Measurements from ENCODE around the gene CACNA1C. TPM values are rescaled to one million over a fixed set of nuclear protein-coding genes. Genes with fewer than 3 reads are reported as not detected.

Gene CACNA1C
- total and polyA plus RNA-seq, 4 donors = 4.3 to 114 (median 46.3) TPM

- H3K27me3 ChIP-seq (ENCODE audit: control insufficient read depth in 1 of 2, insufficient read depth in 2 of 2, low read length in 1 of 2) = no peaks in the 10 kb centered on the region
- H3K9me3 ChIP-seq (ENCODE audit: control insufficient read depth, low read length) = no peaks in the 10 kb centered on the region
- DNase-seq = no peak
- peak overlapping the region in 1 of 2 donors; percentile 54 for H3K27ac ChIP-seq (ENCODE audit: low read depth in 1 of 2, low read length in 2 of 2)
- 34 to 42% methylated on average over 17 of the region's 17 CpGs for WGBS, 2 donors
- peaks cover 0 to 2% of the 10 kb centered on the region in 2 donors for H3K4me1 ChIP-seq (ENCODE audit: control insufficient read depth in 1 of 2, insufficient read depth in 2 of 2, low read length in 2 of 2)
- H3K4me3 ChIP-seq (ENCODE audit: low read length in 2 of 2) = no peak overlapping the region
- ATAC-seq (ENCODE audit: low FRiP score) = peak; percentile 37
- H3K36me3 ChIP-seq (ENCODE audit: control insufficient read depth in 1 of 2, insufficient read depth in 2 of 2, low read length in 1 of 2) = no peaks in the 10 kb centered on the region
- intact Hi-C loops (cut with DNase I) = no loop called here
Observed at GRCh38 chr12:2239381-2239871, 186.6 kb downstream of the CACNA1C start.

- no peaks in the 10 kb centered on the region for H3K27me3 ChIP-seq (ENCODE audit: control insufficient read depth in 1 of 2, insufficient read depth in 2 of 2, low read length in 1 of 2)
- intact Hi-C loops (cut with DNase I) = no loop called here
- H3K27ac ChIP-seq (ENCODE audit: low read depth in 1 of 2, low read length in 2 of 2) = no peak overlapping the region
- H3K36me3 ChIP-seq (ENCODE audit: control insufficient read depth in 1 of 2, insufficient read depth in 2 of 2, low read length in 1 of 2) = no peaks in the 10 kb centered on the region
- WGBS, 2 donors = 95 to 97% methylated on average over 6 of the region's 6 CpGs
- ATAC-seq (ENCODE audit: low FRiP score) (no peak), DNase-seq (no peak)
- H3K4me3 ChIP-seq (ENCODE audit: low read length in 2 of 2) = no peak overlapping the region
- H3K4me1 ChIP-seq (ENCODE audit: control insufficient read depth in 1 of 2, insufficient read depth in 2 of 2, low read length in 2 of 2) = no peaks in the 10 kb centered on the region
- no peaks in the 10 kb centered on the region for H3K9me3 ChIP-seq (ENCODE audit: control insufficient read depth, low read length)
Observed at GRCh38 chr12:2240390-2240789, 187.6 kb downstream of the CACNA1C start.

DNA sequence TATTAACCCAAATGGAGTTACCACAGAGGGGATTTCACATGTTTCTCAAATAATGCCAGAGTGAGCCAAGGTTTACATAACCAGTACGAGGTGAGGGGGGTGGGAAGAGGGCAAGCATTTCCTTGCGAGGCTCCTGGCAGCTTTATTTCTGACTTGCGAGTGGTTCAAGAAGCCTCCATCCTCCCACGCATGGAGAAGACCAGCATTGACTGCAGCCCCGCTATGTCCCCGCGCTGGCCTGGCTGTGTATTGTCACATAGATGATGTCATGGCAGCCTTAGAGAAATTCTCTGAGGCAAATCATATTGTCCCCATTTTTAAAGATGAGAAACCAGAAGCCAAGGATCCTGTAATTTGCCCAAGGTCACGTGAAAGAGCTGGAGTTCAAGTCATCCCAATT is 188.2 kb downstream of the CACNA1C start:
- Histone ChIP-seq H3K4me3 (ENCODE audit: low read length in 2 of 2) (no peak overlapping the region), H3K27ac (ENCODE audit: low read depth in 1 of 2, low read length in 2 of 2) (no peak overlapping the region), H3K9me3 (ENCODE audit: control insufficient read depth, low read length) (no peaks in the 10 kb centered on the region), H3K27me3 (ENCODE audit: control insufficient read depth in 1 of 2, insufficient read depth in 2 of 2, low read length in 1 of 2) (no peaks in the 10 kb centered on the region), H3K36me3 (ENCODE audit: control insufficient read depth in 1 of 2, insufficient read depth in 2 of 2, low read length in 1 of 2) (no peaks in the 10 kb centered on the region), H3K4me1 (ENCODE audit: control insufficient read depth in 1 of 2, insufficient read depth in 2 of 2, low read length in 2 of 2) (no peaks in the 10 kb centered on the region)
- no peak for ATAC-seq (ENCODE audit: low FRiP score)
- intact Hi-C loops (cut with DNase I) = no loop called here
- 52 to 64% methylated on average over 8 of the region's 8 CpGs for WGBS, 2 donors
- DNase-seq = no peak

- no peak for DNase-seq
- no peak overlapping the region for H3K27ac ChIP-seq (ENCODE audit: low read depth in 1 of 2, low read length in 2 of 2)
- no peaks in the 10 kb centered on the region for H3K9me3 ChIP-seq (ENCODE audit: control insufficient read depth, low read length)
- no peak overlapping the region for H3K4me3 ChIP-seq (ENCODE audit: low read length in 2 of 2)
- ATAC-seq (ENCODE audit: low FRiP score) = no peak
- no peaks in the 10 kb centered on the region for H3K4me1 ChIP-seq (ENCODE audit: control insufficient read depth in 1 of 2, insufficient read depth in 2 of 2, low read length in 2 of 2)
- no peaks in the 10 kb centered on the region for H3K27me3 ChIP-seq (ENCODE audit: control insufficient read depth in 1 of 2, insufficient read depth in 2 of 2, low read length in 1 of 2)
- intact Hi-C loops (cut with DNase I) = no loop called here
- WGBS, 2 donors = 96% methylated on average over 5 of the region's 5 CpGs
- H3K36me3 ChIP-seq (ENCODE audit: control insufficient read depth in 1 of 2, insufficient read depth in 2 of 2, low read length in 1 of 2) = no peaks in the 10 kb centered on the region
Observed at GRCh38 chr12:2242216-2242615, 189.4 kb downstream of the CACNA1C start.

- no peaks in the 10 kb centered on the region for H3K36me3 ChIP-seq (ENCODE audit: control insufficient read depth in 1 of 2, insufficient read depth in 2 of 2, low read length in 1 of 2)
- no peak overlapping the region for H3K27ac ChIP-seq (ENCODE audit: low read depth in 1 of 2, low read length in 2 of 2)
- ATAC-seq (ENCODE audit: low FRiP score) = no peak
- no peak for DNase-seq
- no peaks in the 10 kb centered on the region for H3K4me1 ChIP-seq (ENCODE audit: control insufficient read depth in 1 of 2, insufficient read depth in 2 of 2, low read length in 2 of 2)
- H3K4me3 ChIP-seq (ENCODE audit: low read length in 2 of 2) = no peak overlapping the region
- no peaks in the 10 kb centered on the region for H3K27me3 ChIP-seq (ENCODE audit: control insufficient read depth in 1 of 2, insufficient read depth in 2 of 2, low read length in 1 of 2)
- H3K9me3 ChIP-seq (ENCODE audit: control insufficient read depth, low read length) = no peaks in the 10 kb centered on the region
- 92 to 94% methylated on average over 3 of the region's 3 CpGs for WGBS, 2 donors
- intact Hi-C loops (cut with DNase I) = no loop called here
Observed at GRCh38 chr12:2242816-2243215, 190.0 kb downstream of the CACNA1C start.

GRCh38 chr12:2243275-2243674 is 190.5 kb downstream of the CACNA1C start:
- 81 to 84% methylated on average over 2 of the region's 2 CpGs for WGBS, 2 donors
- intact Hi-C loops (cut with DNase I) = no loop called here
- Histone ChIP-seq H3K4me1 (ENCODE audit: control insufficient read depth in 1 of 2, insufficient read depth in 2 of 2, low read length in 2 of 2) (no peaks in the 10 kb centered on the region), H3K9me3 (ENCODE audit: control insufficient read depth, low read length) (no peaks in the 10 kb centered on the region), H3K27ac (ENCODE audit: low read depth in 1 of 2, low read length in 2 of 2) (no peak overlapping the region), H3K36me3 (ENCODE audit: control insufficient read depth in 1 of 2, insufficient read depth in 2 of 2, low read length in 1 of 2) (no peaks in the 10 kb centered on the region), H3K27me3 (ENCODE audit: control insufficient read depth in 1 of 2, insufficient read depth in 2 of 2, low read length in 1 of 2) (no peaks in the 10 kb centered on the region), H3K4me3 (ENCODE audit: low read length in 2 of 2) (no peak overlapping the region)
- DNase-seq (no peak), ATAC-seq (ENCODE audit: low FRiP score) (no peak)

DNA sequence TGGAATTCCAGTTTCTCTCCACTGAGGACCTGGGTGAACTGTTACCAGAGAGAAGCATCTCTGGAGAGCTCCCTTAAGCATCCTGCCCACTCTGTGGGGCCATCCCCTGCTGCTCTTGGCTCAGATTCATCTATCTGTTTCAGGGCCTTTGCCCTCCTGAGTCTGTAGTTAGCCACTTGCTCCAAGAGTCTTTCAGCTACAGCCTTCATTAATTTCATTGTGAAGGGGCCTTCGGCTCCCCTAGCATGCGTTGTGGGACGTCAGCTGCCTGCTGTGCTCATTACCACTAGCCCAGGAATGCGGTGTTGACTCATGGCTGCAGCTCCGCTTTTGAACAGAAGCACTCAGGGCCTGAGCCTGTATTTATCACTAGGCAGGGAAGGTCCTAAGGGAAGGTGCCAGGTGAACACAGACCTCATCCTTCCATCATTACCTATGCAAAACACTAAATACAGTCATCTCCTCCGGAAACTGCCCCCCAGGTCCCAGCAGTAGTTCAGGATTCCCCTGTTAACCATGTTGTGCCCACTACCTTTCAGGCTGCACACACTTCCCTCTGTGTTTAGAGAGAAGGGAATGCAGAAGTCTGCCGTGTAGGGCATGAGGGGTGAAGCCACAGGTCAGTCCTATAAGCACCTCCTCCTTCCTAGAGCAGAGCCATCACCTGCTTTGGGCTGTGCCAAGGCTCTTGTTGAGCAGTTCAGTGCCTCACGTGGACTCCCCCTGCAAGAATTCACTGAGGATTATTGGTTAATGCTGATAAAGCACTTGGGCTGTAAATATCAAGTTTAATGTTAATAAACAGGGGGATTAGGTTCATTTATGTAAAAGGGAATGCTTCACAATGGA is 191.4 kb downstream of the CACNA1C start:
- Histone ChIP-seq H3K36me3 (ENCODE audit: control insufficient read depth in 1 of 2, insufficient read depth in 2 of 2, low read length in 1 of 2) (no peaks in the 10 kb centered on the region), H3K27me3 (ENCODE audit: control insufficient read depth in 1 of 2, insufficient read depth in 2 of 2, low read length in 1 of 2) (no peaks in the 10 kb centered on the region), H3K9me3 (ENCODE audit: control insufficient read depth, low read length) (no peaks in the 10 kb centered on the region), H3K4me3 (ENCODE audit: low read length in 2 of 2) (no peak overlapping the region), H3K4me1 (ENCODE audit: control insufficient read depth in 1 of 2, insufficient read depth in 2 of 2, low read length in 2 of 2) (no peaks in the 10 kb centered on the region), H3K27ac (ENCODE audit: low read depth in 1 of 2, low read length in 2 of 2) (peak overlapping the region in 1 of 2 donors; percentile 11)
- WGBS, 2 donors = 13 to 14% methylated on average over 8 of the region's 8 CpGs
- DNase-seq (peak; percentile 71 to 88), ATAC-seq (ENCODE audit: low FRiP score) (peak; percentile 61)
- intact Hi-C loops (cut with DNase I) = no loop called here

DNA sequence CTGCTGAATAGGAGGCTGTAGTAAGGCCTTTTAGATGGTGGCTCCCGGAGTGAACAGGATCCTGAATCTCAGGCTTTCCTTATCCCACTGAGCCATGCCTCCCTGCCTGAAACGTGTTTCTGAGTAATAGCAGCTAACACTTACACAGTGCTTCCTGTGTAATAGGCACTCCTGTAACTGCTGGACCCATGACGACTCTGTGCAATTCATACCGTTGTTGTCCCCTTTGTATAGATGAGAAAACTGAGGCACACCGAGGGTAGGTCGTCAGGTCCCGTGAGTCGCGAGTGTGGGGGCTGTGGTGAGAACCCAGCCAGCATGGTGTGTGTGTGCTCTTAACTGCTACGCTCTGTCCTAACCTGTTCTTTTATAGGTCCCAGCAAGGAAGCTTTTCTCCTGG is 193.6 kb downstream of the CACNA1C start:
- intact Hi-C loops (cut with DNase I) = no loop called here
- H3K27ac ChIP-seq (ENCODE audit: low read depth in 1 of 2, low read length in 2 of 2) = no peak overlapping the region
- DNase-seq (no peak), ATAC-seq (ENCODE audit: low FRiP score) (no peak)
- 76 to 85% methylated on average over 10 of the region's 10 CpGs for WGBS, 2 donors
- no peaks in the 10 kb centered on the region for H3K27me3 ChIP-seq (ENCODE audit: control insufficient read depth in 1 of 2, insufficient read depth in 2 of 2, low read length in 1 of 2)
- H3K9me3 ChIP-seq (ENCODE audit: control insufficient read depth, low read length) = no peaks in the 10 kb centered on the region
- H3K4me3 ChIP-seq (ENCODE audit: low read length in 2 of 2) = no peak overlapping the region
- no peaks in the 10 kb centered on the region for H3K4me1 ChIP-seq (ENCODE audit: control insufficient read depth in 1 of 2, insufficient read depth in 2 of 2, low read length in 2 of 2)
- H3K36me3 ChIP-seq (ENCODE audit: control insufficient read depth in 1 of 2, insufficient read depth in 2 of 2, low read length in 1 of 2) = no peaks in the 10 kb centered on the region

DNA sequence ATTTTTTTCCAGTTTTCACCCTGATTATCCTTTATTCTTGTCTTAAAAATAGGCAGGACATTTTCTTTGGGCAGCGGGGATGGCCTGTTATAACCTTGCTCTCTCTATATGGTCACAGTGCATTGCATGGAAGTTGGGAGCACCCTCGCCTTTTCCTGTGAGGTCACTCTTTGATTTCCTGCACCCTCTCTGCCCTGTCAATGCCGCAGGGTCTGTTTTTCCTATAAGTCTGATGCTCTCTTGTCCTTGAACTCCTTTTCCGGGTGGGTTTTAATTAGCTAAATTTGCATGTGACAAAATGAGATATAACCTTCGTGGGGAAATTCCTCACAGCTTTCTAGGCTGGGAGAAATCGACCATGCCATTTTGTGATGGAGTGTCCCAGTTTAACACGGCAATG is 194.3 kb downstream of the CACNA1C start:
- H3K27ac ChIP-seq (ENCODE audit: low read depth in 1 of 2, low read length in 2 of 2) = no peak overlapping the region
- WGBS, 2 donors = 78 to 82% methylated on average over 7 of the region's 7 CpGs

More for the DNA sequence above, 194.3 kb downstream of the CACNA1C start:
- no peak overlapping the region for H3K4me3 ChIP-seq (ENCODE audit: low read length in 2 of 2)
- intact Hi-C loops (cut with DNase I) = no loop called here
- no peaks in the 10 kb centered on the region for H3K9me3 ChIP-seq (ENCODE audit: control insufficient read depth, low read length)
- H3K4me1 ChIP-seq (ENCODE audit: control insufficient read depth in 1 of 2, insufficient read depth in 2 of 2, low read length in 2 of 2) = no peaks in the 10 kb centered on the region
- ATAC-seq (ENCODE audit: low FRiP score) (no peak), DNase-seq (no peak)
- H3K27me3 ChIP-seq (ENCODE audit: control insufficient read depth in 1 of 2, insufficient read depth in 2 of 2, low read length in 1 of 2) = no peaks in the 10 kb centered on the region
- no peaks in the 10 kb centered on the region for H3K36me3 ChIP-seq (ENCODE audit: control insufficient read depth in 1 of 2, insufficient read depth in 2 of 2, low read length in 1 of 2)
